K562 (cell line): Measurements from ENCODE around the gene AQP9. TPM values are rescaled to one million over a fixed set of nuclear protein-coding genes. Genes with fewer than 3 reads are reported as not detected.

Source experiments
- ARID2 ChIP-seq: fragments of 450-650 bp; IDR thresholded peaks from 2 replicates; pipeline ENCODE4 v1.6.1; 2017; ENCODE audit warnings: antibody characterized with exemption, mild to moderate bottlenecking
- CBFA2T3 ChIP-seq: fragments of 450-650 bp; IDR thresholded peaks from 2 replicates; pipeline ENCODE4 v1.6.1; 2017
- CCNT2 ChIP-seq: IDR thresholded peaks from 2 replicates; pipeline ENCODE4 v1.6.1; 2011; ENCODE audit warnings: borderline replicate concordance, low read depth, mild to moderate bottlenecking, moderate library complexity, mixed read lengths, low read length; ENCODE audit not compliant: insufficient read length; ENCODE audit errors: extremely low read depth
- CREM ChIP-seq: IDR thresholded peaks from 2 replicates; pipeline ENCODE4 v1.6.1; 2014; ENCODE audit warnings: antibody characterized with exemption, low read depth
- FIP1L1 ChIP-seq: fragments of 200-400 bp; formaldehyde crosslinking; IDR thresholded peaks from 2 replicates; pipeline ENCODE4 v1.6.1; 2018; ENCODE audit warnings: mild to moderate bottlenecking, low read depth, low read length; ENCODE audit not compliant: poor library complexity, severe bottlenecking
- GTF2A2 ChIP-seq: IDR thresholded peaks from 2 replicates; pipeline ENCODE4 v1.6.1; 2016; ENCODE audit warnings: mild to moderate bottlenecking, missing genetic modification characterization, missing compliant biosample characterization
- HEY1 ChIP-seq: fragments of 250-450 bp; sonication (Bioruptor Pico); IDR thresholded peaks from 2 replicates; pipeline ENCODE4 v1.5.0; 2020; ENCODE audit warnings: mild to moderate bottlenecking, moderate library complexity, borderline replicate concordance
- HNRNPL ChIP-seq: fragments of 200-400 bp; formaldehyde crosslinking; IDR thresholded peaks from 2 replicates; pipeline ENCODE4 v1.6.1; 2017; ENCODE audit warnings: low read depth, mild to moderate bottlenecking, low read length
- HOXB6 ChIP-seq: fragments of 250-450 bp; sonication (Bioruptor Pico); IDR thresholded peaks from 2 replicates; pipeline ENCODE4 v1.5.1; 2022; ENCODE audit warnings: mild to moderate bottlenecking, borderline replicate concordance
- KDM1A ChIP-seq, 2 experiments: fragments of 450-650 bp; IDR thresholded peaks; 2 replicates each; pipeline ENCODE4 v1.6.1; 2016; ENCODE audit warnings: mild to moderate bottlenecking in 2 of 2
- MNT ChIP-seq, 2 experiments: fragments of 450-650 bp; conservative IDR thresholded peaks; 2 replicates each; pipeline ENCODE4 v1.6.1; 2017; ENCODE audit warnings: mild to moderate bottlenecking in 2 of 2, moderate library complexity in 2 of 2
- NBN ChIP-seq: fragments of 450-650 bp; IDR thresholded peaks from 2 replicates; pipeline ENCODE4 v1.6.1; 2016; ENCODE audit warnings: low read depth, mild to moderate bottlenecking
- NCOA2 ChIP-seq, 2 experiments: fragments of 450-650 bp; IDR thresholded peaks; 2 replicates each; pipeline ENCODE4 v1.6.1; 2018; ENCODE audit warnings: mild to moderate bottlenecking in 2 of 2, moderate library complexity in 1 of 2; ENCODE audit not compliant: partially characterized antibody in 2 of 2
- NFIX ChIP-seq: fragments of 250-450 bp; sonication (Bioruptor Pico); IDR thresholded peaks from 2 replicates; pipeline ENCODE4 v1.4.0; 2020; ENCODE audit warnings: low read depth, mild to moderate bottlenecking, moderate library complexity
- NR1H2 ChIP-seq: sonication (generic); formaldehyde crosslinking; IDR thresholded peaks from 2 replicates; pipeline ENCODE4 v1.4.0; 2020; ENCODE audit warnings: mild to moderate bottlenecking, missing genetic modification reagents
- POLR2AphosphoS5 ChIP-seq: IDR thresholded peaks from 2 replicates; pipeline ENCODE4 v1.6.1; 2011; ENCODE audit warnings: mild to moderate bottlenecking, low read depth, low read length, moderate library complexity; ENCODE audit not compliant: control insufficient read depth, insufficient read depth
- ZEB2 ChIP-seq: fragments of 450-650 bp; IDR thresholded peaks from 2 replicates; pipeline ENCODE4 v1.6.1; 2016
- ZFP91 ChIP-seq: sonication (generic); formaldehyde crosslinking; IDR thresholded peaks from 2 replicates; pipeline ENCODE4 v1.8.0; 2022; ENCODE audit warnings: mild to moderate bottlenecking, missing genetic modification reagents
- ZNF175 ChIP-seq: fragments of 200-800 bp; sonication (Bioruptor generic); IDR thresholded peaks from 2 replicates; pipeline ENCODE4 v1.6.1; 2016; ENCODE audit warnings: low read depth, mild to moderate bottlenecking, missing genetic modification characterization, missing compliant biosample characterization
- ZNF197 ChIP-seq: fragments of 200-800 bp; sonication (Bioruptor generic); IDR thresholded peaks from 2 replicates; pipeline ENCODE4 v1.6.1; 2016; ENCODE audit warnings: low read depth, missing genetic modification characterization, missing compliant biosample characterization
- ZNF232 ChIP-seq: sonication (generic); formaldehyde crosslinking; IDR thresholded peaks from 2 replicates; pipeline ENCODE4 v1.8.0; 2022; ENCODE audit warnings: mild to moderate bottlenecking, missing genetic modification reagents
- ZNF436 ChIP-seq: fragments of 250-450, 450-650 bp; sonication (Bioruptor Pico); formaldehyde crosslinking; IDR thresholded peaks from 2 replicates; pipeline ENCODE4 v1.7.0; 2020; ENCODE audit warnings: mild to moderate bottlenecking
- ZNF696 ChIP-seq: fragments of 250-450 bp; sonication (Bioruptor Pico); conservative IDR thresholded peaks from 2 replicates; pipeline ENCODE4 v1.4.0; 2020; ENCODE audit warnings: mild to moderate bottlenecking, moderate library complexity
- ZNF699 ChIP-seq: fragments of 250-450 bp; sonication (Bioruptor Pico); IDR thresholded peaks from 2 replicates; pipeline ENCODE4 v1.8.0; 2021; ENCODE audit warnings: mild to moderate bottlenecking, moderate library complexity; ENCODE audit not compliant: insufficient replicate concordance
- polyA plus RNA-seq, 8 experiments: library from polyadenylated mRNA; depleted of rRNA in 4 of 8; stranded (reverse) in 5 of 8; unstranded in 3 of 8; fragments of >200 nt; fragmentation: Nextera tagmentation in 2 of 8; fragmentation: Illumina TruSeq in 1 of 8; extraction: Ambion mirVana in 2 of 8; extraction: Trizol in 1 of 8; gene quantifications; 2 replicates each; pipeline versions ENCODE4 v1.2.1 to v1.2.3, GENCODE V29; 2011 to 2014; ENCODE audit warnings: inconsistent platforms in 1 of 8, missing spikeins in 1 of 8
- total RNA-seq, 7 experiments: library from RNA; depleted of rRNA in 6 of 7; stranded (reverse); fragments of >200 nt in 6 of 7; fragmentation: Illumina TruSeq in 2 of 7; extraction: Trizol in 2 of 7; gene quantifications; 2 replicates each; pipeline versions ENCODE4 v1.2.1 to v1.2.3, GENCODE V29; 2011 to 2021; ENCODE audit warnings: low replicate concordance in 1 of 7

AQP9 gene
- total and polyA plus RNA-seq, 9 of the 15 experiments (the other 6 are each of a cell fraction or from before 2014, with no cell fraction given): 0.04 to 0.33 (median 0.07) TPM; not detected in 4

- TF ChIP-seq ARID2 (no peak), HNRNPL (no peak), MNT (conservative IDR thresholded peaks at IDR 0.05) (peak; percentile 42 to 73), HEY1 (no peak), CCNT2 (no peak), ZNF197 (CRISPR knock-in tag) (peak; percentile 86), FIP1L1 (no peak), ZFP91 (CRISPR knock-in tag) (no peak), CBFA2T3 (peak; percentile 99), GTF2A2 (tag) (no peak), POLR2AphosphoS5 (peak; percentile 54; the same call in 1 of the 2 replicates), ZNF699 (CRISPR knock-in tag) (no peak), NFIX (no peak), NCOA2 (IDR thresholded peaks at IDR 0.05; ENCODE audit: partially characterized antibody in 2 of 2) (peak; percentile 78 to 85), NBN (peak; percentile 85), NR1H2 (no peak), ZNF436 (CRISPR knock-in tag) (no peak), HOXB6 (CRISPR knock-in tag) (no peak), CREM (peak; percentile 54), KDM1A (IDR thresholded peaks at IDR 0.05) (peak; percentile 93 to 95), ZNF175 (CRISPR knock-in tag) (no peak), ZNF696 (CRISPR knock-in tag) (no peak), ZNF232 (CRISPR knock-in tag) (no peak), ZEB2 (peak; percentile 100)
Observed at GRCh38 chr15:58110999-58111717, 27.0 kb upstream of the AQP9 start (continued).
